ENCODE measurements around the gene ASPRV1.

The ASPRV1 gene

GRCh38 chr2:70006447-70006784 lies 45.0 kb upstream of the ASPRV1 start:
- no peaks in the 10 kb centered on the region for H3K4me1 ChIP-seq (ENCODE audit: insufficient read depth, poor library complexity, severe bottlenecking)
- ATAC-seq (ENCODE audit: low read depth) (no peak), DNase-seq (ENCODE audit: low spot score) (no peak)
- H3K4me3 ChIP-seq (ENCODE audit: severe bottlenecking), result no peak overlapping the region
- no peaks in the 10 kb centered on the region for H3K9me3 ChIP-seq (ENCODE audit: severe bottlenecking)
- TF ChIP-seq, protein P1, sequence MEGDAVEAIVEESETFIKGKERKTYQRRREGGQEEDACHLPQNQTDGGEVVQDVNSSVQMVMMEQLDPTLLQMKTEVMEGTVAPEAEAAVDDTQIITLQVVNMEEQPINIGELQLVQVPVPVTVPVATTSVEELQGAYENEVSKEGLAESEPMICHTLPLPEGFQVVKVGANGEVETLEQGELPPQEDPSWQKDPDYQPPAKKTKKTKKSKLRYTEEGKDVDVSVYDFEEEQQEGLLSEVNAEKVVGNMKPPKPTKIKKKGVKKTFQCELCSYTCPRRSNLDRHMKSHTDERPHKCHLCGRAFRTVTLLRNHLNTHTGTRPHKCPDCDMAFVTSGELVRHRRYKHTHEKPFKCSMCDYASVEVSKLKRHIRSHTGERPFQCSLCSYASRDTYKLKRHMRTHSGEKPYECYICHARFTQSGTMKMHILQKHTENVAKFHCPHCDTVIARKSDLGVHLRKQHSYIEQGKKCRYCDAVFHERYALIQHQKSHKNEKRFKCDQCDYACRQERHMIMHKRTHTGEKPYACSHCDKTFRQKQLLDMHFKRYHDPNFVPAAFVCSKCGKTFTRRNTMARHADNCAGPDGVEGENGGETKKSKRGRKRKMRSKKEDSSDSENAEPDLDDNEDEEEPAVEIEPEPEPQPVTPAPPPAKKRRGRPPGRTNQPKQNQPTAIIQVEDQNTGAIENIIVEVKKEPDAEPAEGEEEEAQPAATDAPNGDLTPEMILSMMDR (IDR thresholded peaks at IDR 0.05; ENCODE audit: poor library complexity, severe bottlenecking), result no peak
- H3K27ac ChIP-seq (ENCODE audit: poor library complexity, severe bottlenecking), result no peak overlapping the region
- H3K27me3 ChIP-seq (ENCODE audit: insufficient read depth, poor library complexity, severe bottlenecking), result no peaks in the 10 kb centered on the region
- no peaks in the 10 kb centered on the region for H3K36me3 ChIP-seq (ENCODE audit: low read depth)

- TF ChIP-seq, protein P1 (IDR thresholded peaks at IDR 0.05; ENCODE audit: poor library complexity, severe bottlenecking), result no peak
- ATAC-seq (ENCODE audit: low read depth), result no peak
These were observed 44.5 kb upstream of the ASPRV1 start for GRCh38 chr2:70005752-70006446.

DNA sequence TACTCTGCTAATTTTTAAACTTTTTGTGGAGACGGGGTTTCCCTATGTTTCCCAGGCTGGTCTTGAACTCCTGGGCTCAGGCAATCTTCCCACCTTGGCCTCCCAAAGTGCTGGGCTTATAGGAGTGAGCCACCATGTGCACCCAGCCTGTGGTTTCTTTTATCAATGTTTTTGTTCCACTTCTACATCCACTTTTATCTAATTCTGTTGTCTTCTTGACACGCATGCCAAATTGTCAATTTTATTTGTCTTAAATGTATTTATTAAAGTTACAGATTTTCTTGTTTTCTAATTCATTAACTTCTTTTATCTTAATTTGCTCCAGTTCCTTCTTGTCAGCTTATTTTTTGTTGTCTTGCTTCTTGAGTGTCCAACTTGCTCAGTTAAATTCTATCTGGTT lies 43.8 kb upstream of the ASPRV1 start:
- DNase-seq (ENCODE audit: low spot score) (no peak), ATAC-seq (ENCODE audit: low read depth) (no peak)
- TF ChIP-seq, protein P1 (IDR thresholded peaks at IDR 0.05; ENCODE audit: poor library complexity, severe bottlenecking), result no peak
- H3K27me3 ChIP-seq (ENCODE audit: insufficient read depth, poor library complexity, severe bottlenecking), result no peaks in the 10 kb centered on the region
- no peaks in the 10 kb centered on the region for H3K9me3 ChIP-seq (ENCODE audit: severe bottlenecking)
- H3K4me1 ChIP-seq (ENCODE audit: insufficient read depth, poor library complexity, severe bottlenecking), result no peaks in the 10 kb centered on the region
- no peak overlapping the region for H3K4me3 ChIP-seq (ENCODE audit: severe bottlenecking)
- no peak overlapping the region for H3K27ac ChIP-seq (ENCODE audit: poor library complexity, severe bottlenecking)
- H3K36me3 ChIP-seq (ENCODE audit: low read depth), result no peaks in the 10 kb centered on the region

More at GRCh38 chr2:70005752-70006446, 44.5 kb upstream of the ASPRV1 start:
- no peaks in the 10 kb centered on the region for H3K9me3 ChIP-seq (ENCODE audit: severe bottlenecking)
- no peaks in the 10 kb centered on the region for H3K36me3 ChIP-seq (ENCODE audit: low read depth)
- H3K27ac ChIP-seq (ENCODE audit: poor library complexity, severe bottlenecking), result no peak overlapping the region
- no peaks in the 10 kb centered on the region for H3K27me3 ChIP-seq (ENCODE audit: insufficient read depth, poor library complexity, severe bottlenecking)
- H3K4me1 ChIP-seq (ENCODE audit: insufficient read depth, poor library complexity, severe bottlenecking), result no peaks in the 10 kb centered on the region
- H3K4me3 ChIP-seq (ENCODE audit: severe bottlenecking), result no peak overlapping the region
- DNase-seq (ENCODE audit: low spot score), result no peak

DNA sequence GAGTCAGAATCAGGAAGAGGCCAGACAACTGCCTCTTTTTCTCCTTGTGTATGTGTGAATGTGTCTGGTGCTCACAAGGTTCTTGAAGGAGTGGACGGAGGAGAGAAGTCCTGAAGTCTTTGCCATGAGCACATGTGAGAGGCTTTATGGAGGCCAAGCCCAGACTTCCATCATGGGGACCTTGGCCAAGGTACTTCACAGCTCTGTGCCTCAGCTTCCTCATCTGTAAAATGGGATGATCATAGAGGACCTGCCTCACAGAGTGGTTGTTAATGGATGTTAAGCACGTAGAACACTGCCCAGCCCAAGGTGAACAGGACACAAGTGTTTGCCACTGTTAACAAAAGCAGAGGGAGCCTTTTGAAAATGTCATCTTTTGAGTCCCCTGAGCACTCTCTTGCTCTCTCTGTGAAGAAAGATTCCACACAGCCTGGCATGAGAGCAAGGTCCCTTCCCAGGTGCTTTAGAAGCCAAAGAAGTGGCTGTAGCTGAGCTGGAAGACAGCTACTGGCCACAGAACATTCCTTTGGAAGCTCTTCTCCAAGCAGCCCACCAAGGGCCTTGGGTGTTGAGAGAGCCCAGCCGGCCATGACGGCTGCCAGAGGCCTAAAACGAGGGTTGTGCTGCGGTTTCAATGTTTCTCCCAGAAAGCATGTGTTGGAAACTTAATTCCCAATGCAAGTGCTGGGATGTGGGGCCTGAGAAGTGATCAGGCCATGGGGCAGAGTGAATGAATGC lies 41.8 kb upstream of the ASPRV1 start:
- Histone ChIP-seq H3K27me3 (ENCODE audit: insufficient read depth, poor library complexity, severe bottlenecking) (no peaks in the 10 kb centered on the region), H3K27ac (ENCODE audit: poor library complexity, severe bottlenecking) (no peak overlapping the region), H3K36me3 (ENCODE audit: low read depth) (no peaks in the 10 kb centered on the region), H3K4me3 (ENCODE audit: severe bottlenecking) (no peak overlapping the region), H3K4me1 (ENCODE audit: insufficient read depth, poor library complexity, severe bottlenecking) (peaks cover 5% of the 10 kb centered on the region), H3K9me3 (ENCODE audit: severe bottlenecking) (no peaks in the 10 kb centered on the region)
- TF ChIP-seq, protein P1 (IDR thresholded peaks at IDR 0.05; ENCODE audit: poor library complexity, severe bottlenecking), result no peak
- DNase-seq (ENCODE audit: low spot score) (no peak), ATAC-seq (ENCODE audit: low read depth) (no peak)

Measured in RWPE2 (cell line).